ENCODE data around the gene ITIH1. TPM values are rescaled to one million over a fixed set of nuclear protein-coding genes. Genes with fewer than 3 reads are reported as not detected.
A peak's percentile ranks its signal among the peaks of the same experiment; 100 is the strongest.

ITIH1 gene
- total and polyA plus RNA-seq, 5 donors = 0.18 TPM; not detected in 4

DNA sequence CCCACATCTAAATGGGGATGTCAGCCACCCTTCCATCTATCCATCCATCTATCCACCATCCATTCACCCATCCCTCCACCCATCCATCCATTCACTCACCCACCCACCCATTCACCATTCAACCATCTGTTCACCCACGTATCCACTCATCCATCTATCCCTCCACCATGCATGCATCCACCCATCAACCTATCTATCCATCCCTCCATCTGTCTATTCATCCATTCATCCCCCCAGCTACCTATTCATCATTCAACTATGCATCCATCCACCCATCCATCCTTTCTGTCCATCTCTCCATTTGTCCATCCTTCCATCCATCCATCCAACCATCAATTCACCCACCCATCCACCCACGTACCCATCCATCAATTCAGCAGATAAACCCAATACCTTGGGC lies 31.8 kb downstream of the ITIH1 start:
- 77% methylated on average over 2 of the region's 2 CpGs for WGBS
- intact Hi-C loops (cut with DNase I) = no loop called here
- no peak for ATAC-seq
- no peaks in the 10 kb centered on the region for H3K27me3 ChIP-seq (ENCODE audit: control insufficient read depth, insufficient read depth)
- H3K4me1 ChIP-seq (ENCODE audit: control insufficient read depth, insufficient read depth, low read length) = no peaks in the 10 kb centered on the region
- H3K9me3 ChIP-seq (ENCODE audit: control insufficient read depth, low read length) = no peaks in the 10 kb centered on the region
- no peak overlapping the region for H3K27ac ChIP-seq (ENCODE audit: low read length)
- DNase-seq = no peak
- no peak overlapping the region for H3K4me3 ChIP-seq (ENCODE audit: low read length)

DNA sequence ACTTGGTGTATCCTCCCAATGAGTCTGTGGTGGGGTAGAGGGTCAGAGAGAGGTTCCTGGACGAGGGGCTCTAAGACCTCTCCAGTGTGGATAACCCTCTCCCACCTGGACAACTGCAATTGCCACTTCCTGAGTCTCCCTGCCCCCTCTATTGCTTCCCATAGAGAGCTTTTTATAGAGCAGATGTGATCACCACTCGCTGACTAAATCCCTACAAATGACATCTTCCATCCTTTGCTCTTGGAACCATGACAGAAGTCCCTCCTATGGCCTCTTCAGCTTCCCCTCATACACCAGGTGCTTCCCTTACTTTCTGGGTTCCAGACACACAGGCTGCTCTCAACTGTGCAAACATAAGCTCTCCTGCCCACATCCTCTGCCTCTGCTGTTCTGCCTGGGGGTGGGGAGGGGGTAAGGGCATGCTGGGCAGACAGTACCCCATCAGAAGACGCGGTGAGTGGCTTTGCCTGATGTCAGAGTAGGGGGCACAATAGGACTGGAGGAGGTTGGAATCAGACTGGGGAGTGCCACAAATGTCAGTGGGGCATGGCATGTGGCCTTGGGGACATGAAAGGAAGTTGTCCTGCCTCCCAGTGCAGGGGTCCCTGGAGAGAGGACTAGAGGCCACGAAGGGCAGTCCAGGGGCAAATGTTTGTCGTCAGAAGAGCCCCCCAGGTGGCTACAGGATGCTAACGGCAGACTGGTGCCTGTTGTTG lies 32.4 kb downstream of the ITIH1 start:
- no peak overlapping the region for H3K4me3 ChIP-seq (ENCODE audit: low read length)
- 52% methylated on average over 7 of the region's 7 CpGs for WGBS
- no peaks in the 10 kb centered on the region for H3K27me3 ChIP-seq (ENCODE audit: control insufficient read depth, insufficient read depth)
- ATAC-seq = no peak
- no peaks in the 10 kb centered on the region for H3K4me1 ChIP-seq (ENCODE audit: control insufficient read depth, insufficient read depth, low read length)
- H3K27ac ChIP-seq (ENCODE audit: low read length) = no peak overlapping the region
- DNase-seq = no peak
- no peaks in the 10 kb centered on the region for H3K9me3 ChIP-seq (ENCODE audit: control insufficient read depth, low read length)
- intact Hi-C loops (cut with DNase I) = no loop called here

- WGBS = 90% methylated on average over 11 of the region's 11 CpGs
- Histone ChIP-seq H3K4me3 (ENCODE audit: low read length) (no peak overlapping the region), H3K4me1 (ENCODE audit: control insufficient read depth, insufficient read depth, low read length) (no peaks in the 10 kb centered on the region), H3K27me3 (ENCODE audit: control insufficient read depth, insufficient read depth) (no peaks in the 10 kb centered on the region), H3K9me3 (ENCODE audit: control insufficient read depth, low read length) (no peaks in the 10 kb centered on the region), H3K27ac (ENCODE audit: low read length) (no peak overlapping the region)
- intact Hi-C loops (cut with DNase I) = no loop called here
- ATAC-seq (peak in 1 of 2 donors; percentile 13), DNase-seq (no peak)
Measured at GRCh38 chr3:52810923-52811322, 33.5 kb downstream of the ITIH1 start.

DNA sequence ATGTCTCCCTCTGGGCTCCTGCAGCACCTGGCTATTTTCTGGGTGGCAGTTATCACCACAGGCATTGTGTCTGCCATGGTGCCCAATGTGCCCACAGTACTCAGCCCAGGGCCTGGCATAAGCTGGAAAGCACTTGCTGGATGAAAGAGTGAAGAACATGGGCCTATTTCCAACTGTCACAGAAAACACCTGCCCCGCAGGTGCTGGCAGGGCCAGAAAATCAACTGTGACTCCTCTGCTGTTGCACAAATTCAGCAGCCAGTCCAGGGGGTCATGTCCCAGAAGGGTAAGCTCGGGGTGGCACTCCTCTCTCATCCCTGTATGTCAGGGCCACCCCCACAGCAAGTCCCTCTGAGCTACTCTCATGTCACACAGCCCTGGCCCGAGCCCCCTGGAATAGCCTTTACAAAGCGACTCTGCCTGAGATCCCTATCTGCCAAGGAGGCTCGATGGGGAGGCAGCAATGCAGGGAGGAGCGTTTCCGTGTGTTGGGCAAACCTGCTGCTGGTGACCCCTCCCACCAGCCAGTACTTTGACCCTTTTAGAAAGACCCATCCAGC lies 34.1 kb downstream of the ITIH1 start:
- ATAC-seq = no peak
- Histone ChIP-seq H3K27me3 (ENCODE audit: control insufficient read depth, insufficient read depth) (no peaks in the 10 kb centered on the region), H3K27ac (ENCODE audit: low read length) (no peak overlapping the region), H3K9me3 (ENCODE audit: control insufficient read depth, low read length) (no peaks in the 10 kb centered on the region), H3K4me3 (ENCODE audit: low read length) (no peak overlapping the region), H3K4me1 (ENCODE audit: control insufficient read depth, insufficient read depth, low read length) (no peaks in the 10 kb centered on the region)
- WGBS = 80% methylated on average over 7 of the region's 7 CpGs
- no peak for DNase-seq
- intact Hi-C loops (cut with DNase I) = no loop called here

DNA sequence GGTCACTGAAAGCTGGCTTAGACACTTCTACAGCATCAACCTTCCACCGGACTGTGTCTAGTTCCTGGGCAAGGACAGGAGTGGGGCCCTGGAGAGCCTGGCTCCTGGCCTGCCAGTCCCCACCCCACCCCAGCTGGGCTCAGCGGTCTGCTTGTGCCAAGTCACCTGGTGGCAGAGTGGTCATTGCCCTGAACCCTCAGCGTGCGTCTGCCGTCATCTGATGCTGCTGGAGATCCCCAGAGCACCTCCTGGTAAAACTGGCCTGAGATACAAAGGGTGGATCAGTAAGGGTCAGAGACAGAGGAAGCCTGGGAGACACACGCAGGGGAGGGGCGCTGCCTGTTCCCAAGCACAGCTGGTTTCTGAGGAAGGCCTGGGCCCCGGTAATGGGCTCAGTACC lies 36.4 kb downstream of the ITIH1 start:
- Histone ChIP-seq H3K27me3 (ENCODE audit: control insufficient read depth, insufficient read depth) (no peaks in the 10 kb centered on the region), H3K9me3 (ENCODE audit: control insufficient read depth, low read length) (no peaks in the 10 kb centered on the region), H3K27ac (ENCODE audit: low read length) (no peak overlapping the region), H3K4me1 (ENCODE audit: control insufficient read depth, insufficient read depth, low read length) (no peaks in the 10 kb centered on the region), H3K4me3 (ENCODE audit: low read length) (no peak overlapping the region)
- intact Hi-C loops (cut with DNase I) = no loop called here
- DNase-seq = peak in 1 of 3 donors; percentile 37
- WGBS = 82% methylated on average over 8 of the region's 8 CpGs
- no peak for ATAC-seq

DNA sequence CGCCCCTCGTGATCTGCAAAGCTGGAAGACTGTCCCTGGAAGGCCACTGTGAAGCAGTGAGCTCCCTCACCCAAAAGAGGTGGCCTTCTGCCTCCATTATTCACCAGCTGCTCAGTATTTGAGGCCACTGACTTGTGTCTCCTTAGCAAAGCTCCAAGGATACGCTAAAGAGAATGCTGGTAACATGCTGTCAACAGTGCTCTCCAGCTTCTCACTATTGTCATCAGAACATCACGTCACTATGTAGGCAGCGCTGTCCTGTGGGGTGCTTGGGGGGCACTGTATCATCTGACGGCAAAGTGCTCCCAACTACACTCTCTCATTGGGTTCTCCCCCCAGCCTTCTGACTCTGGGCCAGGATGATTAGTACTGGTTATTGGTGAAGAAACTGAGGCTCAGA lies 38.8 kb downstream of the ITIH1 start:
- Histone ChIP-seq H3K27me3 (ENCODE audit: control insufficient read depth, insufficient read depth) (no peaks in the 10 kb centered on the region), H3K4me3 (ENCODE audit: low read length) (no peak overlapping the region), H3K9me3 (ENCODE audit: control insufficient read depth, low read length) (no peaks in the 10 kb centered on the region), H3K4me1 (ENCODE audit: control insufficient read depth, insufficient read depth, low read length) (no peaks in the 10 kb centered on the region), H3K27ac (ENCODE audit: low read length) (no peak overlapping the region)
- no peak for DNase-seq
- intact Hi-C loops (cut with DNase I) = no loop called here
- no peak for ATAC-seq
- 90% methylated on average over 6 of the region's 6 CpGs for WGBS

DNA sequence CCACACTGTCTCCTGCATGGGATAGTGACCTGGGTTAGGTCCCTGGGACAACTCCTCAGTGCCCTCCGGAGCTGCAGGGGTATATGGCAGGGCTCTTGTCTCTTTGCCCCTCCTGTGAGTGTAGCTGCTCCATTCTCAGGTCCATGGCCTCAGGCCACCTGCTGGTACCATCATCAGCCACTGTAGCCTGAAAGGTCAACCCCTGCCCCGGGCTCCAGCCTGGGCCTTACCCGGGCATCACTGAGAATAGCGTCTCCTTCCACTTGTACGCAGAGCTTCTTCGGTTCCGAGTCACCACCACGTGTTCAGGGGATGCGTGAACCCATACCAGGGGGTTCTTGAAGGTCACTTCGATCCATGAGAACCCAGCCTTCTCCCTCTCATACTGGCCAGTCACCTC lies 39.3 kb downstream of the ITIH1 start:
- no peaks in the 10 kb centered on the region for H3K4me1 ChIP-seq (ENCODE audit: control insufficient read depth, insufficient read depth, low read length)
- WGBS = 93% methylated on average over 10 of the region's 10 CpGs
- no peaks in the 10 kb centered on the region for H3K27me3 ChIP-seq (ENCODE audit: control insufficient read depth, insufficient read depth)
- H3K4me3 ChIP-seq (ENCODE audit: low read length) = no peak overlapping the region
- DNase-seq (peak in 1 of 3 donors; percentile 13), ATAC-seq (no peak)
- no peak overlapping the region for H3K27ac ChIP-seq (ENCODE audit: low read length)
- no peaks in the 10 kb centered on the region for H3K9me3 ChIP-seq (ENCODE audit: control insufficient read depth, low read length)
- intact Hi-C loops (cut with DNase I) = no loop called here

DNA sequence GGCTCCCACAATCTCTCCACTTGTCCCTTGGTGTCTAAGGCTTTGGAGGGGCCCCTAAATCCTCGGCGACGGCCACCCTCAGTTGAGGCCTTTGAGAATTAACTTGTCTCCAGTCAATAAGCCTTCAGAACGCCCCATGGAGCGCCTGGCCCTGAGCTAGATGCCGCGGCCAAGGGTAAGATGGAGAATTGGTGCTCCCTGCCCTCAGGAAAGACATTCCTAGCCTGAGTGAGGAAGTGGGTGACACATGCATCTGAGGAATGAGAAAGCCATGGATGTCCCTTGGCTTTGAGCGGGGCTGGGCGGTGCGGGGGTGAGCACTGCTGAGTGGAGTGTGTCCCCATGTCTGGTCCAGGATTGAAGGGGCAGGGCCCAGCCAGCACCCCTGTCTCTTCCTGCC lies 39.8 kb downstream of the ITIH1 start:
- ATAC-seq (no peak), DNase-seq (peak in 1 of 3 donors; percentile 10)
- Histone ChIP-seq H3K27ac (ENCODE audit: low read length) (no peak overlapping the region), H3K27me3 (ENCODE audit: control insufficient read depth, insufficient read depth) (no peaks in the 10 kb centered on the region), H3K9me3 (ENCODE audit: control insufficient read depth, low read length) (no peaks in the 10 kb centered on the region), H3K4me3 (ENCODE audit: low read length) (no peak overlapping the region), H3K4me1 (ENCODE audit: control insufficient read depth, insufficient read depth, low read length) (no peaks in the 10 kb centered on the region)
- 97% methylated on average over 10 of the region's 10 CpGs for WGBS
- intact Hi-C loops (cut with DNase I) = no loop called here

DNA sequence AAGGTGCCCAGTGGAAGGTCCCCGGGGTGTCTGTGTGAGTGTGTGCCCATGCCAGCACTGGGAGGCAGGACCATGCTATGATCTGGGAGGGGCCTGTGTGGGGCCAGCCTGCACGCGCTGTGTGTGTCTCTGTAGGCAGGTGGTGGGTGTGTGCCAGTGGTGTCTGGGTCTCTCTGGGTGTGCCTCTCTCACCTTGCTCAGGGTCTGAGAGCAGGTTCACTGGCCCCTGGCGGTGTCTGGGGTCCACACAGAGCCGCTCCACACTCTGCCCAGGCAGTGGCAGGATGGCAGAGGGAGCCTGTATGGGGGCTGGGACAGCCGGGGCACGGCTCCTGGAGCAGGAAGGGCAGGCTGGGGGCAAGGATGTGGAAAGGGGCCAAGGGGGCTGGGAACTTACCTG lies 40.5 kb downstream of the ITIH1 start:
- ATAC-seq (no peak), DNase-seq (peak in 1 of 3 donors; percentile 24)
- H3K9me3 ChIP-seq (ENCODE audit: control insufficient read depth, low read length) = no peaks in the 10 kb centered on the region
- no peak overlapping the region for H3K4me3 ChIP-seq (ENCODE audit: low read length)
- H3K4me1 ChIP-seq (ENCODE audit: control insufficient read depth, insufficient read depth, low read length) = no peaks in the 10 kb centered on the region
- no peak overlapping the region for H3K27ac ChIP-seq (ENCODE audit: low read length)
- no peaks in the 10 kb centered on the region for H3K27me3 ChIP-seq (ENCODE audit: control insufficient read depth, insufficient read depth)
- 94% methylated on average over 7 of the region's 7 CpGs for WGBS
- intact Hi-C loops (cut with DNase I) = no loop called here

GRCh38 chr3:52819936-52820335 lies 42.5 kb downstream of the ITIH1 start:
- ATAC-seq (no peak), DNase-seq (no peak)
- Histone ChIP-seq H3K27ac (ENCODE audit: low read length) (no peak overlapping the region), H3K9me3 (ENCODE audit: control insufficient read depth, low read length) (no peaks in the 10 kb centered on the region), H3K27me3 (ENCODE audit: control insufficient read depth, insufficient read depth) (no peaks in the 10 kb centered on the region), H3K4me1 (ENCODE audit: control insufficient read depth, insufficient read depth, low read length) (no peaks in the 10 kb centered on the region), H3K4me3 (ENCODE audit: low read length) (no peak overlapping the region)
- intact Hi-C loops (cut with DNase I) = no loop called here
- WGBS = 79% methylated on average over 2 of the region's 2 CpGs

GRCh38 chr3:52820736-52821135 lies 43.3 kb downstream of the ITIH1 start:
- Histone ChIP-seq H3K27me3 (ENCODE audit: control insufficient read depth, insufficient read depth) (no peaks in the 10 kb centered on the region), H3K9me3 (ENCODE audit: control insufficient read depth, low read length) (no peaks in the 10 kb centered on the region), H3K27ac (ENCODE audit: low read length) (no peak overlapping the region), H3K4me3 (ENCODE audit: low read length) (no peak overlapping the region), H3K4me1 (ENCODE audit: control insufficient read depth, insufficient read depth, low read length) (no peaks in the 10 kb centered on the region)
- ATAC-seq = no peak
- WGBS = 63% methylated on average over 11 of the region's 11 CpGs
- intact Hi-C loops (cut with DNase I) = no loop called here
- DNase-seq = peak in 1 of 3 donors; percentile 29

Data from right cardiac atrium (tissue), 5 donors.